Upper lobe of left lung (tissue), 4 donors: ENCODE measurements around the gene DHFR.

Experiments used
- EP300 ChIP-seq, 4 donors: sonication (generic); formaldehyde crosslinking; IDR thresholded peaks; one replicate each; pipeline ENCODE4 v1.5.1; 2017; ENCODE audit warnings: antibody characterized with exemption in 4 of 4, control low read depth in 2 of 4
- POLR2AphosphoS5 ChIP-seq, 2 donors: sonication (generic); formaldehyde crosslinking; IDR thresholded peaks; one replicate each; pipeline ENCODE4 v1.5.1; 2017; ENCODE audit warnings: antibody characterized with exemption in 2 of 2
- TF ChIP-seq, protein P1 (sequence below), 6 experiments: fragments of 450-650 bp in 4 of 6; fragments of 200-600 bp in 2 of 6; sonication (generic) in 2 of 6; IDR thresholded peaks; one replicate each; pipeline ENCODE4 v1.5.1; 2016 to 2019; ENCODE audit warnings: antibody characterized with exemption in 6 of 6

DNA sequence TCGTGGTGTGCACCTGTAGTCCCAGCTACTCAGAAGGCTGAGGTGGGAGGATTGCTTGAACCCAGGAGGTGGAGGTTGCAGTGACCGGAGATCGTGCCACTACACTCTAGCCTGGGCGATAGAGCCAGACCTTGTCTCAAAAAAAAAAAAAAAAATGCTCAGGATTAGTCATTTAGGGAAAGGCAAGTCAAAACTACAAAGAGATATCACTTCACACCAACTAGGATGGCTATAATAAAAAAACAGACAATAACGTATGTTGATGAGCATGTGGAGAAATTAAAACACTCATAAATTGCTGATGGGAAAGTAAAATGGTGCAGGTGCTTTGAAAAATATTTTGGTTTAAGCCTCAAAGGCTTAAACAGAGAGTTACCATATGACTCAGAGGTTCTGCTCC lies 78.4 kb downstream of the DHFR start:
- TF ChIP-seq, protein P1, sequence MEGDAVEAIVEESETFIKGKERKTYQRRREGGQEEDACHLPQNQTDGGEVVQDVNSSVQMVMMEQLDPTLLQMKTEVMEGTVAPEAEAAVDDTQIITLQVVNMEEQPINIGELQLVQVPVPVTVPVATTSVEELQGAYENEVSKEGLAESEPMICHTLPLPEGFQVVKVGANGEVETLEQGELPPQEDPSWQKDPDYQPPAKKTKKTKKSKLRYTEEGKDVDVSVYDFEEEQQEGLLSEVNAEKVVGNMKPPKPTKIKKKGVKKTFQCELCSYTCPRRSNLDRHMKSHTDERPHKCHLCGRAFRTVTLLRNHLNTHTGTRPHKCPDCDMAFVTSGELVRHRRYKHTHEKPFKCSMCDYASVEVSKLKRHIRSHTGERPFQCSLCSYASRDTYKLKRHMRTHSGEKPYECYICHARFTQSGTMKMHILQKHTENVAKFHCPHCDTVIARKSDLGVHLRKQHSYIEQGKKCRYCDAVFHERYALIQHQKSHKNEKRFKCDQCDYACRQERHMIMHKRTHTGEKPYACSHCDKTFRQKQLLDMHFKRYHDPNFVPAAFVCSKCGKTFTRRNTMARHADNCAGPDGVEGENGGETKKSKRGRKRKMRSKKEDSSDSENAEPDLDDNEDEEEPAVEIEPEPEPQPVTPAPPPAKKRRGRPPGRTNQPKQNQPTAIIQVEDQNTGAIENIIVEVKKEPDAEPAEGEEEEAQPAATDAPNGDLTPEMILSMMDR (IDR thresholded peaks at IDR 0.05): no peak
- TF ChIP-seq EP300 (IDR thresholded peaks at IDR 0.05): no peak
- TF ChIP-seq POLR2AphosphoS5 (IDR thresholded peaks at IDR 0.05): no peak
